Loucy (cell line): ENCODE measurements around the gene PHOSPHO2.

ENCODE experiments used
- EZH2phosphoT487 ChIP-seq: fragments of 200-600 bp; IDR thresholded peaks from 2 replicates; pipeline ENCODE4 v1.6.1; 2018; ENCODE audit warnings: antibody characterized with exemption, mild to moderate bottlenecking, moderate library complexity, borderline replicate concordance
- TF ChIP-seq, protein P1 (sequence below): fragments of 200-600 bp; sonication (generic); conservative IDR thresholded peaks from 2 replicates; pipeline ENCODE4 v1.5.1; 2014; ENCODE audit warnings: mild to moderate bottlenecking, antibody characterized with exemption, low read length

DNA sequence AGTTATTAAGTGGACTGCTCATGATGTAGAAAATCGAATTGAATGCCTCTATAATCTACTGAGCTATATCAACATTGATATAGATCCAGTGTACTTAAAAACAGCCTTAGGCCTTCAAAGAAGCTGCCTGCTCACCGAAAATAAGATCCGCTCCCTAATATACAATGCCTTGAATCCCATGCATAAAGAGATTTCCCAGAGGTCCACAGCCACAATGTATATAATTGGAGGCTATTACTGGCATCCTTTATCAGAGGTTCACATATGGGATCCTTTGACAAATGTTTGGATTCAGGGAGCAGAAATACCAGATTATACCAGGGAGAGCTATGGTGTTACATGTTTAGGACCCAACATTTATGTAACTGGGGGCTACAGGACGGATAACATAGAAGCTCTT is 41.4 kb downstream of the PHOSPHO2 start:
- TF ChIP-seq, protein P1, sequence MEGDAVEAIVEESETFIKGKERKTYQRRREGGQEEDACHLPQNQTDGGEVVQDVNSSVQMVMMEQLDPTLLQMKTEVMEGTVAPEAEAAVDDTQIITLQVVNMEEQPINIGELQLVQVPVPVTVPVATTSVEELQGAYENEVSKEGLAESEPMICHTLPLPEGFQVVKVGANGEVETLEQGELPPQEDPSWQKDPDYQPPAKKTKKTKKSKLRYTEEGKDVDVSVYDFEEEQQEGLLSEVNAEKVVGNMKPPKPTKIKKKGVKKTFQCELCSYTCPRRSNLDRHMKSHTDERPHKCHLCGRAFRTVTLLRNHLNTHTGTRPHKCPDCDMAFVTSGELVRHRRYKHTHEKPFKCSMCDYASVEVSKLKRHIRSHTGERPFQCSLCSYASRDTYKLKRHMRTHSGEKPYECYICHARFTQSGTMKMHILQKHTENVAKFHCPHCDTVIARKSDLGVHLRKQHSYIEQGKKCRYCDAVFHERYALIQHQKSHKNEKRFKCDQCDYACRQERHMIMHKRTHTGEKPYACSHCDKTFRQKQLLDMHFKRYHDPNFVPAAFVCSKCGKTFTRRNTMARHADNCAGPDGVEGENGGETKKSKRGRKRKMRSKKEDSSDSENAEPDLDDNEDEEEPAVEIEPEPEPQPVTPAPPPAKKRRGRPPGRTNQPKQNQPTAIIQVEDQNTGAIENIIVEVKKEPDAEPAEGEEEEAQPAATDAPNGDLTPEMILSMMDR = no peak
- TF ChIP-seq EZH2phosphoT487 = no peak
